Vagina (tissue), 2 donors: Measurements from ENCODE around the gene MACROD2.

Experiments used
- CTCF ChIP-seq, 3 experiments: fragments of 450-650 bp in 2 of 3; fragments of 200-600 bp in 1 of 3; sonication (generic) in 1 of 3; IDR thresholded peaks; one replicate each; pipeline ENCODE4 v1.5.1; 2017 to 2019; ENCODE audit warnings: antibody characterized with exemption in 3 of 3, mild to moderate bottlenecking in 2 of 3, moderate library complexity in 2 of 3
- POLR2A ChIP-seq, 2 donors: fragments of 450-650 bp; IDR thresholded peaks; one replicate each; pipeline ENCODE4 v1.6.1; 2017; ENCODE audit warnings: antibody characterized with exemption in 2 of 2, mild to moderate bottlenecking in 2 of 2, moderate library complexity in 2 of 2

GRCh38 chr20:15091421-15092037, 1096.2 kb downstream of the MACROD2 start:
- no peak for TF ChIP-seq CTCF (IDR thresholded peaks at IDR 0.05)
- TF ChIP-seq POLR2A (IDR thresholded peaks at IDR 0.05): no peak
